GM18499 (cell line): ENCODE measurements around the gene SLC2A2.

Experiments
- ATAC-seq: cut with Tn5 transposase; IDR thresholded peaks from one replicate; pipeline ENCODE4 v1.9.1; 2021; ENCODE audit warnings: moderate number of reproducible peaks; ENCODE audit not compliant: insufficient read depth, unreplicated experiment

The SLC2A2 gene

GRCh38 chr3:170947018-170947769 lies 79.3 kb downstream of the SLC2A2 start:
- ATAC-seq: no peak
